Bronchial epithelial cell (primary cell): Measurements from ENCODE around the gene NFATC4. TPM values are rescaled to one million over a fixed set of nuclear protein-coding genes. Genes with fewer than 3 reads are reported as not detected.
"Not testable (repeated sequence)": the region's sequence is repeated elsewhere in the genome, so short reads cannot be mapped to it uniquely, and the experiment has no call there.

Source experiments
- DNase-seq: peaks from one replicate; pipeline ENCODE4 v3.0.0-alpha.2; 2010; ENCODE audit warnings: low read depth
- FAIRE-seq: peaks from 2 replicates; lab custom pipeline; 2011; peaks lifted over from hg19 to GRCh38; lab: Jason Lieb, UNC
- H3K27me3 ChIP-seq: 2 replicates; pipeline ENCODE4 v1.5.1; 2011; ENCODE audit warnings: low read length; ENCODE audit not compliant: control insufficient read depth, insufficient read depth
- H3K36me3 ChIP-seq: 2 replicates; pipeline ENCODE4 v1.5.1; 2011; ENCODE audit warnings: low read length; ENCODE audit not compliant: control insufficient read depth, insufficient read depth
- H3K4me3 ChIP-seq: 2 replicates; pipeline ENCODE4 v1.5.1; 2011; ENCODE audit warnings: mild to moderate bottlenecking, low read depth, low read length, control low read depth
- CTCF ChIP-seq: IDR thresholded peaks from 2 replicates; pipeline ENCODE4 v1.5.1; 2011; ENCODE audit warnings: mild to moderate bottlenecking, moderate library complexity, low read length, control low read depth, inconsistent platforms; ENCODE audit not compliant: insufficient read depth, severe bottlenecking
- total RNA-seq: library from RNA; depleted of rRNA; stranded (reverse); fragments of >200 nt; gene quantifications from 2 replicates; pipeline ENCODE4 v1.2.1, GENCODE V29; 2014

NFATC4 gene
- total RNA-seq, 1 donor from 2014 or later = 4.7 TPM

DNA sequence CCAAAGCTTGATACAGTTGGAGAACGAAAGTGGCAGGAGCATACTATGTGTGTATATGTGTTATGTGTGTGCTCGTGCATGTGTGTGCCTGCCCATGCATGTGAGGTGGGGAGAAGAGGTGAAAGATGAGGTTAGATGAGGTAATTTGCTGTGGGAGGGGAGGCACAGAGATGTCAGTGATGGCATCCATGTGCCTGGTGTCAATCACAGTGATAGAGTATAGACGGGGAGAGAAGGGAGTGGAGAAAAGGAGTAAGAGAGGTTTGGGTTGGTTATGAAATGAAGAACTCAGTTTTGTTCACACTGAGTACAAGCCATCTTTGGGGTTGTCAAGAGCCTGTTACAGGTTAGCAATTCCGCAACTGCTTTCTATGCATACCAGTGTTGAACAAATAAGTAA, 16.2 kb downstream of the NFATC4 start:
- Histone ChIP-seq H3K27me3 (no peaks in the 10 kb centered on the region), H3K36me3 (no peaks in the 10 kb centered on the region), H3K4me3 (no peak overlapping the region)
- FAIRE-seq (no peak), DNase-seq (no peak)
- TF ChIP-seq CTCF = no peak

DNA sequence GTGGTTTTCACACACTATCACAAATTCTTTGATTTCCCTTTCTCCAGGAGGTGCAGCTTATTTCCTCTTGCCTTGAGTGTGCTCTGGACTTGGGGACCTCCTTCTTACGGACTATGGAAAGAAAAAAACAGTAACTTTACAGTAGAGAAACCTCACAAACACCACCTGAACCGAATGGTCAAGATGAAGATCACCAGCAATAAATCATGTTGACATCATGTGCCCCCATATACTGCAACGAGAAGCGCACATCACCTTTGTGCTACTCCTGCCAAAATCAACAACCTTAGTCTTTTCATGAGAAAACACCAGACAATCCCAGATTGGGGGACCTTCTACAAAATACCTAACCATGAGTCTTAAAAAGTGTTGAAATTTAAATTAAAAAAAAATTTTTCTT, 17.5 kb downstream of the NFATC4 start:
- Histone ChIP-seq H3K36me3 (no peaks in the 10 kb centered on the region), H3K4me3 (no peak overlapping the region), H3K27me3 (no peaks in the 10 kb centered on the region)
- no peak for TF ChIP-seq CTCF
- DNase-seq = no peak
- no peak for FAIRE-seq

DNA sequence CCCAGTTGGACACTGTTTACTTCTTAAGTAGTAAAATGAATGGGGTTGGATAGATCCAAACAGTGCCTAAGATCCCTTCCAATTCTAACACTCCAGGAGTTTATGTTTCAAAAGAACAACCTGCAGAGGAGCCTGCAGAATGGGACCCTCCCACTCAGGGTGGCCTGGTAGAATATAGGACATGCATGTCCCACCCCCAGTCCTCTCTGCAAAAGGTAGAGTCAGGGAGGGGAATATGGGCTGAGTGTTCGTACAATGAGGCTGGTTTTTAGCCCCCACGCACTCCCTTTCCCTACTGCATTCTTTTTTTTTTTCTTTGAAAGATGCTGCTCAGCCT, 19.0 kb downstream of the NFATC4 start:
- no peaks in the 10 kb centered on the region for H3K36me3 ChIP-seq
- H3K27me3 ChIP-seq = no peaks in the 10 kb centered on the region
- FAIRE-seq = no peak
- no peak for TF ChIP-seq CTCF
- no peak for DNase-seq
- H3K4me3 ChIP-seq = no peak overlapping the region

- DNase-seq, FAIRE-seq, H3K4me3 ChIP-seq, H3K36me3 ChIP-seq, H3K27me3 ChIP-seq: not testable (repeated sequence)
Measured at GRCh38 chr14:24387579-24387978, 19.6 kb downstream of the NFATC4 start.

DNA sequence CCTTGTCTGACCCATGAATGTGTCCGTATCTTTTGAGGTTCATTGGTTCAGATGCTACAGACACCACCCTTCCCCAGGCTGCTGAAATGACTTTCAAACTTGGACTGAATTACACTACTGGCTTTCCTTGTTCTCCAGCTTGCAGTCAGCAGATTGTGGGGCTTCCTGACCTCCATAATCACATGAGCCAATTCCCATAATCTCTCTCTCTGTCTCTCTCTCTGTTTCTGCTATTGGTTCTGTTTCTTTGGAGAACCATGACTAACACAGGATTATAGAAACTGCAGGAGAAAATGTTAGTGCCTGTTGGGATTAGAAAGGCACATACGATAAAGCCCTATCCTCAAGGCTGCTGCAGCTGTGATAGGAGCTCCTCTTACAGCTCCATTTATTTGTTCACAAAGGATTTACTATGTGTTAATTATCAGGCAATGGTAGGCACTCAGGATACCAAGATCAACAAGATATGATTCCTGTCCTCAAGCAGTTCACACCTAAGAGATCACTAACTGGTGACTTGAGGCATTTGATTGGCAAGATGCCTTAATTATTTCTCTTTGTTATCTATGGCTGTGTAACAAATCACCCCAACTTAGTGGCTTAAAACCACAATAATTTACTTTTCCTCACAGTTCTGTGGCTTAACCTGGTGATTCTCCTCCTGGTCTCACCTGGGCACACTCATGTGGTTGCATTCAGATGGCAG, 20.6 kb downstream of the NFATC4 start:
- DNase-seq = no peak
- TF ChIP-seq CTCF = no peak
- FAIRE-seq = no peak
- Histone ChIP-seq H3K36me3 (no peaks in the 10 kb centered on the region), H3K4me3 (no peak overlapping the region), H3K27me3 (no peaks in the 10 kb centered on the region)

GRCh38 chr14:24389226-24389848, 21.4 kb downstream of the NFATC4 start:
- Histone ChIP-seq H3K36me3 (no peaks in the 10 kb centered on the region), H3K4me3 (no peak overlapping the region), H3K27me3 (no peaks in the 10 kb centered on the region)
- DNase-seq = no peak
- TF ChIP-seq CTCF = no peak
- FAIRE-seq = no peak
